OCI-LY7 (cell line): ENCODE results near the gene STK32C. TPM values are rescaled to one million over a fixed set of nuclear protein-coding genes. Genes with fewer than 3 reads are reported as not detected.

Experiments
- BruUV-seq: library from RNA; stranded (reverse); fragments of 400-500 nt; replicated peaks from 2 replicates; lab custom pipeline; 2021; lab: Mats Ljungman, UMichigan
- CTCF ChIA-PET: fragments of 300-600 bp; sonication (Branson Sonifier 250); formaldehyde crosslinking; loops from one replicate; lab custom pipeline; 2022; ENCODE audit warnings: antibody characterized with exemption; ENCODE audit not compliant: unreplicated experiment; lab: Charles Lee
- POLR2A ChIA-PET: fragments of 300-600 bp; sonication (Branson Sonifier 250); formaldehyde crosslinking; loops from one replicate; lab custom pipeline; 2022; ENCODE audit warnings: antibody characterized with exemption; lab: Charles Lee
- DNase-seq: peaks from one replicate; pipeline ENCODE4 v3.0.0-alpha.2; 2015; ENCODE audit warnings: low spot score
- H2AFZ ChIP-seq: fragments of 200-600 bp; sonication (generic), shearing (Covaris generic); 2 replicates; pipeline ENCODE4 v1.6.1; 2014; ENCODE audit warnings: mild to moderate bottlenecking, antibody characterized with exemption, low read length, moderate library complexity
- H3K27ac ChIP-seq: fragments of 200-600 bp; sonication (generic); 2 replicates; pipeline ENCODE4 v1.5.1; 2014; ENCODE audit warnings: mixed run types, low read depth, mild to moderate bottlenecking, moderate library complexity, low read length, inconsistent platforms; ENCODE audit not compliant: poor library complexity, severe bottlenecking
- H3K36me3 ChIP-seq: fragments of 200-600 bp; sonication (generic); 2 replicates; pipeline ENCODE4 v1.6.1; 2014; ENCODE audit warnings: mild to moderate bottlenecking, antibody characterized with exemption, low read length, moderate library complexity, mixed read lengths; ENCODE audit not compliant: insufficient read depth
- H3K4me1 ChIP-seq: fragments of 200-600 bp; sonication (generic); 2 replicates; pipeline ENCODE4 v1.5.1; 2014; ENCODE audit warnings: mild to moderate bottlenecking, low read length; ENCODE audit not compliant: insufficient read depth, poor library complexity, severe bottlenecking
- H3K4me2 ChIP-seq: fragments of 200-600 bp; sonication (generic); 2 replicates; pipeline ENCODE4 v1.6.1; 2014; ENCODE audit warnings: mild to moderate bottlenecking, low read length
- H3K4me3 ChIP-seq: fragments of 200-600 bp; sonication (generic); 2 replicates; pipeline ENCODE4 v1.5.1; 2014; ENCODE audit warnings: mild to moderate bottlenecking, low read depth, low read length; ENCODE audit not compliant: poor library complexity, severe bottlenecking
- H3K79me2 ChIP-seq: fragments of 200-600 bp; sonication (generic); 2 replicates; pipeline ENCODE4 v1.6.1; 2016; ENCODE audit warnings: low read depth, mild to moderate bottlenecking, low read length, moderate library complexity, mixed read lengths; ENCODE audit not compliant: insufficient read depth
- H3K9me2 ChIP-seq: fragments of 200-600 bp; sonication (generic); 2 replicates; pipeline ENCODE4 v1.6.1; 2016; ENCODE audit warnings: mild to moderate bottlenecking, low read length, mixed read lengths; ENCODE audit not compliant: insufficient read depth
- H3K9me3 ChIP-seq: fragments of 200-600 bp; sonication (generic); 2 replicates; pipeline ENCODE4 v1.6.1; 2014; ENCODE audit warnings: mild to moderate bottlenecking, mixed run types, low read length, mixed read lengths
- H4K20me1 ChIP-seq: fragments of 200-600 bp; sonication (generic); 2 replicates; pipeline ENCODE4 v1.6.1; 2014; ENCODE audit warnings: mild to moderate bottlenecking, antibody characterized with exemption, low read length, moderate library complexity, mixed read lengths; ENCODE audit not compliant: insufficient read depth
- CTCF ChIP-seq: fragments of 200-600 bp; sonication (generic); conservative IDR thresholded peaks from 2 replicates; pipeline ENCODE4 v1.5.1; 2014; ENCODE audit warnings: mild to moderate bottlenecking, antibody characterized with exemption, low read length, moderate library complexity, mixed read lengths
- EZH2phosphoT487 ChIP-seq: fragments of 200-600 bp; sonication (generic); IDR thresholded peaks from 2 replicates; pipeline ENCODE4 v1.6.1; 2018; ENCODE audit warnings: low read depth, borderline replicate concordance, mild to moderate bottlenecking, mixed run types, antibody characterized with exemption, low read length, moderate library complexity, mixed read lengths
- intact Hi-C: fragments of 100-400 bp; cut with micrococcal nuclease; formaldehyde crosslinking; loops from one replicate; pipeline ENCODE4 v1.10.0; 2022; ENCODE audit not compliant: unreplicated experiment
- total RNA-seq, 2 experiments: library from RNA; depleted of rRNA in 1 of 2; stranded (reverse); fragments of >200 nt in 1 of 2; shearing (Covaris generic) in 1 of 2; gene quantifications; 2 replicates each; pipeline ENCODE4 v1.2.3, GENCODE V29; 2014 to 2022

STK32C gene
- total RNA-seq, 2 experiments from 2014 or later: 13.1 to 30.4 TPM

GRCh38 chr10:132304756-132305509, 2.8 kb downstream of the STK32C start:
- intact Hi-C loops: no loop called here
- Histone ChIP-seq H3K4me3 (no peak overlapping the region), H3K4me2 (no peak overlapping the region), H3K27ac (no peak overlapping the region), H2AFZ (no peak overlapping the region), H3K4me1 (no peaks in the 10 kb centered on the region), H4K20me1 (no peaks in the 10 kb centered on the region), H3K79me2 (no peaks in the 10 kb centered on the region), H3K36me3 (no peaks in the 10 kb centered on the region), H3K9me3 (no peaks in the 10 kb centered on the region), H3K9me2 (no peaks in the 10 kb centered on the region)
- ChIA-PET CTCF (no interaction called here), POLR2A (no interaction called here)
- BruUV-seq: no TSS peak
- TF ChIP-seq EZH2phosphoT487: no peak
- TF ChIP-seq CTCF: no peak
- DNase-seq: no peak

DNA sequence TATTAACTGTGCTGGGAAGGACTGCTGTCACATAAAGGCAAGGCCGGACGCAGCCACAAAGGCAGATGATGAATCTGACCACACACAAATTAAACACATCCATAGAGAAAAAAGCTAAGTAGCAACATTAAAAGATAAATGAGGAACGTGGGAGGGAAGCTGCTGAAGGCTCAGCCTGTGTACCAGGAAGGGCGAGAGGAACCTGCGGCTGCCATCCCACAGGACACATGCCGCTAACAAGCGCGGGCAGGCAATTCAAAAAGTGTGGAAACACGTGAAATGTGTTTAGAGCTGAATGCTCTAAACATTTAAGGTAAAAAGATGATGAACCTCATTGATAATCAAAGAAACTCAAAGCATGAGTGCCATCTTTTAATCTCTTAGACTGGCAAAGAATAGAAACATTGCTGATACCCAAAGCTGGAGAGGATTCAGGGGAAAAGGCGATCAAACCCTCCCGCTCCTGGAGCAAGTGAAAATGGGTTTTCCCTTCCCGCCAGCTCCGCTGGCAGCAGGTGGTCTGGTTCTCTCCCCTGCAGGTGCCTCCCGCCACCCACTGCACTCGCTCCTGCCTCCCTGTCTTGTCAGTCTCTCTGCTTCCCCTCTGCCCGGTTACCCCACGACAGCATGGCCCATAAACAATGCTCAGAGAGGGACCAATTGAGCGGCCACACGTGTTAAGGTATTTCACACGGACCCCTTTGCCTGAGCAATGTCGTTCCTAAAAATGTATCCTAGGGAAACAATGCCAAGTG, 4.2 kb downstream of the STK32C start:
- DNase-seq: no peak
- H3K27ac ChIP-seq: no peak overlapping the region
- ChIA-PET CTCF (no interaction called here), POLR2A (no interaction called here)
- no peaks in the 10 kb centered on the region for H4K20me1 ChIP-seq
- TF ChIP-seq EZH2phosphoT487 (no peak), CTCF (no peak)
- H3K9me3 ChIP-seq: no peaks in the 10 kb centered on the region
- no peak overlapping the region for H2AFZ ChIP-seq
- H3K4me2 ChIP-seq: no peak overlapping the region
- intact Hi-C loops: no loop called here
- H3K36me3 ChIP-seq: no peaks in the 10 kb centered on the region
- H3K4me1 ChIP-seq: no peaks in the 10 kb centered on the region
- no peak overlapping the region for H3K4me3 ChIP-seq
- H3K9me2 ChIP-seq: no peaks in the 10 kb centered on the region
- BruUV-seq: no TSS peak
- no peaks in the 10 kb centered on the region for H3K79me2 ChIP-seq
